GM12864 (cell line): ENCODE results near the gene RIPK4.

ENCODE experiments used
- DNase-seq: peaks from one replicate; pipeline ENCODE4 v3.0.0-alpha.2; 2011; ENCODE audit warnings: low read depth
- H3K4me3 ChIP-seq: 2 replicates; pipeline ENCODE4 v1.5.1; 2011; ENCODE audit warnings: mild to moderate bottlenecking, low read depth, low read length, control low read depth
- CTCF ChIP-seq: IDR thresholded peaks from 2 replicates; pipeline ENCODE4 v1.5.1; 2011; ENCODE audit warnings: low read depth, mild to moderate bottlenecking, moderate library complexity, low read length, control low read depth, inconsistent platforms; ENCODE audit errors: missing control alignments

The RIPK4 gene

DNA sequence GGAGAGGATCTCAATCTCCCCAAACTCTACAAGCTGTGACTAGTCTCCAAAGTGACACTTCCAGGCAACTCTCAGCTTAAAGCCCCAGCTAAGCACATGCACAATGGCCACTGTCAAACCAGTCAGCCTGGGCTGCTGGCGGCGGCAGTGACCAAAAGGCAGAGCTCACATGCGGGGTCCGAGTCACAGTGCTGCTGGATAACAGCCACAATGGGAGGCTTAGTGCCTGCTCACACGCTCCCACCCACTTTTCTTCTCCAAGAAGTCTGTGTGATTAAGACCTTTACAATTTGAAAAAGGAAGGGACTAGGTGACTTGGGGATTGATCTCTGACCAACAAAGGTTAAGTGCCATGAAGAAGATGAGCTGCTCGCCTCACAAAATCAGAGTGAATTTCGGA lies 16.8 kb downstream of the RIPK4 start:
- no peak overlapping the region for H3K4me3 ChIP-seq
- TF ChIP-seq CTCF = no peak
- DNase-seq = no peak

GRCh38 chr21:41749286-41749685 lies 17.6 kb downstream of the RIPK4 start:
- no peak for TF ChIP-seq CTCF
- no peak overlapping the region for H3K4me3 ChIP-seq
- DNase-seq = no peak

GRCh38 chr21:41747943-41748738 lies 18.7 kb downstream of the RIPK4 start:
- TF ChIP-seq CTCF = no peak
- H3K4me3 ChIP-seq = no peak overlapping the region
- no peak for DNase-seq

DNA sequence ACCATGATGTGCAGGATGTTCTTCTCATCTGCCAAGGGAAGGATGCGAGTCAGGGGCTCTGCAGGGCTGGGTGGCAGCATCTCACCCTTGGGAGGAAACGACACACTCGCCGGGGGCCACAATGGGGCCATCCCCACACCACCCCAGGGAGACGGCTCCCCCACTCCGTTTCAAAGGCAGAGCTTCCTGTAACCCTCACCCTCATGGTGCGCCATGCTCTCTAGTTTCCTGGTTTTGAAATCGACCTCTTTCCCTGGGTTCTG lies 20.2 kb downstream of the RIPK4 start:
- TF ChIP-seq CTCF = no peak
- H3K4me3 ChIP-seq = no peak overlapping the region
- no peak for DNase-seq

DNA sequence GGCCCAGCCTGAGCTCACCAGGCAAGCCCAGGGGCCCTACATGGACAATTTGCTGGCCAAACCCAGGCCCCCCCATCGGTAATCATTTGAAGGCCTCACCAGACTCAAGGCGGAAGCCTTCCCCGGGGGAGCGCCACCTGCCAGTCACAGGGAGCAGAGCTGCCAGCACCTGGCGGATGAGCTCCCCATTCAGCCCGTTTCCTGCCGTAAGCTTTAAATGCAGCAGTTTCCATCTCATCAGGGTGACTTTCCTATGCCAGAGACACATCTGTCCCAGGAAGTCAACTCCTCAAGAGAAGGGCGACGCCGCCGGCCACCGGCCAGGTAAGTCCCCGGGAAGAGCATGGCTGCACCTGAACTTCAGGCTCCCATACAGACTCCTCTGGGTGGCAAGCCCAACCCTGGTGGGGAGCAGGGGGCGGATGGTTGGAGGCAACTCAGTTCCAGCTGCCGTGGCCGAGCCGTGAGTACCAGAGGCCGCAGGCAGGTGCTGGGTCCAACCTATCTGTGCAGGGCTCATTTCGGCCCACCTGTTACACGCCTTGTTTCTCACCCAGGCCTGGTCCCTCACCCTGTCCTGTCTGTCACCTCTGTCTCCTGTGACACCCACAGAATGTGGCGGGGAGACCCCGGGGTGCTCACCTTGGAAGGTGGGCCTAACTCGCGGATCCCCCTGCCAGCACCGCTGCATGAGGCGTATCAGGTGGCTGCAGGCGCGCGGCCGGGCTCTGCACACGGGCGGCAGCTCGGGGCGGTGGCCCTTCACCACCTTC lies 20.7 kb downstream of the RIPK4 start:
- TF ChIP-seq CTCF = no peak
- no peak overlapping the region for H3K4me3 ChIP-seq
- no peak for DNase-seq

GRCh38 chr21:41745026-41745820 lies 21.6 kb downstream of the RIPK4 start:
- DNase-seq = no peak
- no peak overlapping the region for H3K4me3 ChIP-seq
- TF ChIP-seq CTCF = no peak
